Stimulated activated memory B cell treated with anti-CD40 and anti-IgM and Interleukin-4, amounts not matched to agents 10 μg/mL and 1 μg/mL and 100 μg/mL, for 72 hours (primary cell): ENCODE results near the gene ESR2.
"Not testable (repeated sequence)": the region's sequence is repeated elsewhere in the genome, so short reads cannot be mapped to it uniquely, and the experiment has no call there.

ENCODE experiments used
- ATAC-seq: fragments of 150-1000 bp; cut with Tn5 transposase; 2 replicates; pipeline ENCODE4 v1.10.0; 2021
- H3K27ac Mint-ChIP-seq: one replicate; pipeline ENCODE4 v1.8.0; 2022; ENCODE audit warnings: mild to moderate bottlenecking, mixed read lengths
- H3K27me3 Mint-ChIP-seq: one replicate; pipeline ENCODE4 v1.8.0; 2022; ENCODE audit warnings: mixed read lengths
- H3K36me3 Mint-ChIP-seq: one replicate; pipeline ENCODE4 v1.8.0; 2022; ENCODE audit warnings: mixed read lengths
- H3K4me1 Mint-ChIP-seq: one replicate; pipeline ENCODE4 v1.8.0; 2022; ENCODE audit warnings: mixed read lengths
- H3K4me3 Mint-ChIP-seq: one replicate; pipeline ENCODE4 v1.8.0; 2022; ENCODE audit warnings: mild to moderate bottlenecking, moderate library complexity, mixed read lengths
- H3K9me3 Mint-ChIP-seq: one replicate; pipeline ENCODE4 v1.8.0; 2022; ENCODE audit warnings: mixed read lengths

ESR2 gene

DNA sequence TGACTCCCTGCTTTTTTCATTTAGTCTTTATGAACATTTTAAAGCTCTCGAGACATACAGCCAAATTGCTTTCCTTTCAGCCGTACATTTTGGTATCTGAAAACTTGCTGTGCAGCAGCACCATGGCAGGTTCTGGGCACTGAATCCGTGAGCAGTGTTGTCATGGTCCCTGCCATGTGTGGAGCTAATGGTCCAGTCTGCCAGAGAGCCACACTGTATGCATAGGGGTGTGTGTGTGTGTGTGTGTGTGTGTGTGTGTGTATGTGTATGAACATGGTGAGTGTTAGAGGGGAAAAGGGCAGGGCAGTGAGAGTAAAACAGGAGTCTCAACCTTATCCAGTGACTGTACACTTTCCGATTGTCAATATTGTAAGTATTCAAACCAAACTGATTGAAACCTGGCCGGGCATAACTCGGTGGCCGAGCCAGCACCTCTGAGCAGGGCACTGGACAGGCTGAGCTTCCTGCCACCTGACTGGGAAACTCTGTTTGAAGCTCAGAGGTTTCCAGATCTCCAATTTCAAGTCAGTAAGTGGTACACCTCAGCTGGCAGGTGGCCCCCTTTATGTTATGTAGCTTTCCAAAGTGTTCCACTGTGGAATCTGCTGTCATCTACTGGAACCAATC lies 110.0 kb downstream of the ESR2 start:
- Mint-ChIP-seq H3K9me3 (no peaks in the 10 kb centered on the region), H3K4me1 (no peaks in the 10 kb centered on the region), H3K27ac (peak overlapping the region; percentile 22), H3K27me3 (no peaks in the 10 kb centered on the region), H3K36me3 (peaks cover 8% of the 10 kb centered on the region), H3K4me3 (no peak overlapping the region)
- ATAC-seq: no peak

DNA sequence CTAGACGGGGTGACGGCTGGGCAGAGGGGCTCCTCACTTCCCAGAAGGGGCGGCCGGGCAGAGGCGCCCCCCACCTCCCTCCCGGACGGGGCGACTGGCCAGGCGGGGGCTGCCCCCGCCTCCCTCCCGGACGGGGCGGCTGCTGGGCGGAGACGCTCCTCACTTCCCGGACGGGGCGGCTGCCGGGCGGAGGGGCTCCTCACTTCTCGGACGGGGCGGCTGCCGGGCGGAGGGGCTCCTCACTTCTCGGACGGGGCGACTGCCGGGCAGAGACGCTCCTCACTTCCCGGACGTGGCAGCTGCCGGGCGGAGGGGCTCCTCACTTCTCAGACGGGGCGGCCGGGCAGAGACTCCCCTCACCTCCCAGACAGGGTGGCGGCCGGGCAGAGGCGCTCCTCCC lies 111.3 kb downstream of the ESR2 start:
- not testable (repeated sequence) for H3K36me3 Mint-ChIP-seq, H3K27me3 Mint-ChIP-seq, H3K4me3 Mint-ChIP-seq, H3K27ac Mint-ChIP-seq, H3K4me1 Mint-ChIP-seq, H3K9me3 Mint-ChIP-seq, ATAC-seq

DNA sequence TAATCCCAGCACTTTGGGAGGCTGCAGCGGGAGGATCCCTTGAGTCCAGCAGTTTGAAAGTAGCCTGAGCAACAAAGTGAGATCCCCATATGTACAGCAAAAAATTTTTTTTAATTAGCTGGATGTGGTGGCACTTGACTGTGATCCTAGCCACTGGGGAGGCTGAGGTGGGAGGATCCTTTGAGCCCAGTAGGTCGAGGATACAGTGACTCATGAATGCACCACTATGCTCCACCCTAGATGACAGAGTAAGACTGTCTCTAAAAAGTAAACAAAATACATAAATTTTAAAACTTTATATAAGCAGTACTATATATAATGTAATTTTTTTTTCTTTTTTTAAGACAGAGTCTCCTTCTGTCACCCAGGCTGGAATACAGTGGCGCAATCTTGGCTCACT lies 115.4 kb downstream of the ESR2 start:
- peaks cover 10% of the 10 kb centered on the region for H3K36me3 Mint-ChIP-seq
- no peaks in the 10 kb centered on the region for H3K27me3 Mint-ChIP-seq
- H3K9me3 Mint-ChIP-seq: no peaks in the 10 kb centered on the region
- peaks cover 6% of the 10 kb centered on the region for H3K4me1 Mint-ChIP-seq
- no peak for ATAC-seq
- H3K27ac Mint-ChIP-seq: no peak overlapping the region
- H3K4me3 Mint-ChIP-seq: no peak overlapping the region

DNA sequence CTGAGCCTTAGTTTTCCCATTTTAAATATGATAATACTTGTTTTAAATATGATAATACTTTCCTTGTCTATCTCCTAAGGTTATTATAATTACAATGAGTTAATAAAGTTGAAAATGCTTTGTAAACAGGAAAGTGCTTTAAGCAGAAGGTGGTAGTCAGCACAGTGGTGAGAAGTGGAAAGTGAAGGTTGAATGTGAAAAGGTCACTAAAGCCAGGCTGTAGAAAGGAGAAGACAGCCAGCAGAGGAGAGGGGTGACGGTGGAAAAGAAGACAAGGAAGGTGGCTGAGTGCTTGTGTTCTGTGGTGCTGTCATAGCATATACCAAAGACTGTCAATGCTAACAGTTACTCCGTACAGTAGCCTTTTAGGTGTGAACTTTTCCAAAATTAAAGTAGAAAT lies 117.8 kb downstream of the ESR2 start:
- H3K4me3 Mint-ChIP-seq: no peak overlapping the region
- peaks cover 20% of the 10 kb centered on the region for H3K36me3 Mint-ChIP-seq
- no peaks in the 10 kb centered on the region for H3K9me3 Mint-ChIP-seq
- no peaks in the 10 kb centered on the region for H3K27me3 Mint-ChIP-seq
- H3K27ac Mint-ChIP-seq: peak overlapping the region; percentile 53
- peak; percentile 45 for ATAC-seq
- H3K4me1 Mint-ChIP-seq: peaks cover 6% of the 10 kb centered on the region

DNA sequence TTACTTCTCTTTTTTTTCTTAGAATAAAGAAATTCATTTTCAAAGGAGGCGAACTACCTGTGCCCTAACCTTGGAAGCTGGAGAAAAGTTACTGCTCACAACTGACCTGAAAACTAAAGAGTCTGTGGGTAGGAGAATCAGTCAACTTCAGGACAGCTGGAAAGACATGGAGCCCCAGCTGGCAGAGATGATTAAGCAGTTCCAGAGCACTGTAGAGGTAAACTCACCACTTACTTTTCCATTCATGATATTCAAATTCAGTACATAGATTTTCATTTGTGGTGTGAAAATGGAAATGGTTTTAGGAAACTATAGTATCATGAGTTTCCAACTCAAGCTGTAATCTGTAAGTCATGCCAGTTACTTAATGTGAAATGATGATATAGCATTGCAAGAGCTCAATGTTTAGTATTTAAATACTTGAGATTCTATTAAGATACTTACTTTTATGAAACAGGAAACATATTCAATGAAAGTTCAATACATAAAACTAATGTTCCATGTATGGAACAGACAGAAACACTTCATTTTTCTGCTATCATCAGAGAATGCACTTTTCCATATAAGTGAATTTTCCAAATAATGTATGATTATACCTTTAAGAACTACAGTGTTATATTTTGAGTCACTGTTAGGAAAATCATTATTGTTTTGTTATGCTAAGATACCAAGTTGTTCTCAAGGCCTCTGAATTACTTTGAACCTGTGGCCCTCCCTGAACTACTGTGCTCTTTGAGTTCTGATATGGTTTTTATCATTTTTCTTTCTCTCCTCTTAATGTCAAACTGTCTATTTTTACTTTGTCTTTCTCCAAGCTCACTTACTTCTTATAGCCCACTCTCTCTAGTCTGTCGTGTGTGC lies 119.0 kb downstream of the ESR2 start:
- H3K27ac Mint-ChIP-seq: peak overlapping the region; percentile 14

DNA sequence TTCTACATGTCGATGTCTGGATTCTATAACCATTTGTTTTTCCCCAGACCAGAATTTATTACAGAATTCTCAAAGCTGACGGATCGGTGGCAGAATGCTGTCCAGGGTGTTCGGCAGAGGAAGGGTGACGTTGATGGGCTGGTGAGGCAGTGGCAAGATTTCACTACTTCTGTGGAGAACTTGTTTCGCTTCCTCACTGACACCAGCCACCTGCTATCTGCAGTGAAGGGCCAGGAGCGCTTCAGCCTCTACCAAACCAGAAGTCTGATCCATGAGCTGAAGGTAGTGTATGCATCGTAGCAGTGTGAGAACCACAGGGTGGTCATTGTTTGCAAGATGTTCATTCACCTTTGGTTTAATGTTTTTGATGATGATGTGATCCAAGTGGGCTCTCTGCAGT lies 124.0 kb downstream of the ESR2 start:
- Mint-ChIP-seq H3K9me3 (no peaks in the 10 kb centered on the region), H3K36me3 (peaks cover 10% of the 10 kb centered on the region), H3K4me1 (peaks cover 10% of the 10 kb centered on the region), H3K27me3 (no peaks in the 10 kb centered on the region), H3K4me3 (no peak overlapping the region), H3K27ac (peak overlapping the region; percentile 64)
- peak; percentile 95 for ATAC-seq

More for the DNA sequence above, 119.0 kb downstream of the ESR2 start:
- H3K36me3 Mint-ChIP-seq: peaks cover 20% of the 10 kb centered on the region
- H3K4me3 Mint-ChIP-seq: no peak overlapping the region
- H3K9me3 Mint-ChIP-seq: no peaks in the 10 kb centered on the region
- peaks cover 11% of the 10 kb centered on the region for H3K4me1 Mint-ChIP-seq
- H3K27me3 Mint-ChIP-seq: no peaks in the 10 kb centered on the region
- ATAC-seq: no peak

DNA sequence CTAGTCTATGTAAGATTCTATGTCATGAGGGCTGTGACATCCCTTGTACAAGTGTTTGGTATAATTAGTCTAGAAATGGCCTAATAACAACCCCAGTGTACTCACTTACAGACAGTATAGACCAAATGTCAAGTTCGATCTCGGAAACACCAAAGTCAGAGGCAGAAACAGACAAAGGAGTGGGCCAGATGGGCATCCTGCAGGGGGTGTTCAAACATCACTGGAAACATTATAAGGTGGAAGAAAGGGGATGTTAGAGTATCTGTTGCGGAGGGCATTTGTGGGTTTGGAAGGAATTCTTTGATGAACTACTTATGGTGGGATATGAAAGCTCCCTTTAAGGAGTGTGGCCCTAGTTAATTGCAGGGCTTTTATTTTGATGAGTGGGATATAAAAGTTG lies 134.6 kb downstream of the ESR2 start:
- Mint-ChIP-seq H3K9me3 (no peaks in the 10 kb centered on the region), H3K4me3 (no peak overlapping the region), H3K27me3 (no peaks in the 10 kb centered on the region), H3K4me1 (no peaks in the 10 kb centered on the region), H3K36me3 (no peaks in the 10 kb centered on the region), H3K27ac (no peak overlapping the region)
- peak; percentile 48 for ATAC-seq

DNA sequence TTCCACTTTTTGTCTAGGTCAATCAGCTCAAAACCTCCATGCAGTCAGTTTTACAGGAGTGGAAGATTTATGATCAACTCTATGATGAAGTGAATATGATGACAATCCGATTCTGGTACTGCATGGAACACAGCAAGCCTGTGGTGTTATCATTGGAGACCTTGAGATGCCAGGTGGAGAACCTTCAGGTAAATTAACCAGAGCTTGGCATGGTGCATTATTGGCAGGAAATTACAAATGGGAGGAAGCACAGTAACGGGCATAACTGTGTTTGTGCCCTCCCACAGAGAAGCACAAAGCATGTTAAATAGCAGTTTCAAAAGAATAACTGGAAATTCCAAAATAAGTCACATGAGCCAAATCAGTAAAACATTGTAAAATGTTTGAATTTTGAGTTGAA lies 135.6 kb downstream of the ESR2 start:
- Mint-ChIP-seq H3K4me3 (no peak overlapping the region), H3K36me3 (no peaks in the 10 kb centered on the region), H3K9me3 (no peaks in the 10 kb centered on the region), H3K27me3 (no peaks in the 10 kb centered on the region), H3K4me1 (no peaks in the 10 kb centered on the region), H3K27ac (no peak overlapping the region)
- ATAC-seq: no peak

DNA sequence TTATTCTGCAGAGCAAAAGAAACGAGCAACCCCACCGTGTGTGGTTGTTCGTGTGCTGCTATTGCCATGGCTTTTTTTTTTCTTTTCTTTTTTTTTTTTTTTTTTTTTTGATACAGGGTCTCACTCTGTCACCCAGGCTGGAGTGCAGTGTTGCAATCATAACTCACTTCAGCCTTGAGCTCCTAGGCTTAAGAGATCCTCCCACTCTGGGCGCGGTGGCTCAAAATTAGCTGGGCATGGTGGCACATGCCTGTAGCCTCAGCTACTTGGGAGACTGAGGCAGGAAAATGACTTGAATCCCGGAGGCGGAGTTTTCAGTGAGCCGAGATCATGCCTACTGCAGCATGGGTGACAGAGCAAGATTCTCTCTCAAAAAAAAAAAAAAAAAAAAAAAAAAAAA lies 144.2 kb downstream of the ESR2 start:
- no peaks in the 10 kb centered on the region for H3K9me3 Mint-ChIP-seq
- no peaks in the 10 kb centered on the region for H3K27me3 Mint-ChIP-seq
- ATAC-seq: no peak
- no peaks in the 10 kb centered on the region for H3K4me1 Mint-ChIP-seq
- no peak overlapping the region for H3K27ac Mint-ChIP-seq
- H3K36me3 Mint-ChIP-seq: peaks cover 10% of the 10 kb centered on the region
- H3K4me3 Mint-ChIP-seq: no peak overlapping the region

DNA sequence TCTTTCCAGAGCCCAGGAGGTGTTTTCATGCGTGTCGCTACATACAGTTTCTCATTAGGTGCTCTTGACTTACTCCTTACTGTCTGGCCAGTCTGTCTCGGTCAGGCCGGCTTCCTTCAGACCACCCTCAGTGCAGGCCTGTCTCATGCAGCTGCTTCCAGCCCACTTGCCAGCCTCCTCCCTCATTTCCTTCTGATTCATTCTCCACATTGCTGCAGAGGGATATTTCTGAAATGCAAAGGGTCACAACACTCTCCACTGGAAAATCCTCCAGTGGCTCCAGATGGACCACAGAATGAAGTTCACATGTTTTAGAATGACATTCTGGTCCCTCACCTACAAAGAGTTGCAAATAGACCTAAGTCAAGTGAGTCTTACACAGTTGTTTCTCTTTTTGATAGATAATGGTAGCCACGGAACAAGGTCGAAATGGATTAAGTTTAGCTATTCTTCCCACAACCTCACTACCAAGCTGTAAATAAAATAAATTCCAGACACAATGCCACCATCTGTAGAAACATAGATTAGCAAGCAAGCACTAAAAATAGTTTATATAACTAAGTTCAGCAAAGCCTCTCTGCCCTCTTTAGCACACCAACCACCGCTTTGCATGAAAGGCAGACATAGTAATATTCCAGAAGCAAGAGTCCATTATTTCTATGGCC lies 146.9 kb downstream of the ESR2 start:
- Mint-ChIP-seq H3K4me1 (no peaks in the 10 kb centered on the region), H3K4me3 (no peak overlapping the region), H3K36me3 (peaks cover 10% of the 10 kb centered on the region), H3K9me3 (no peaks in the 10 kb centered on the region), H3K27ac (no peak overlapping the region), H3K27me3 (no peaks in the 10 kb centered on the region)
- no peak for ATAC-seq

DNA sequence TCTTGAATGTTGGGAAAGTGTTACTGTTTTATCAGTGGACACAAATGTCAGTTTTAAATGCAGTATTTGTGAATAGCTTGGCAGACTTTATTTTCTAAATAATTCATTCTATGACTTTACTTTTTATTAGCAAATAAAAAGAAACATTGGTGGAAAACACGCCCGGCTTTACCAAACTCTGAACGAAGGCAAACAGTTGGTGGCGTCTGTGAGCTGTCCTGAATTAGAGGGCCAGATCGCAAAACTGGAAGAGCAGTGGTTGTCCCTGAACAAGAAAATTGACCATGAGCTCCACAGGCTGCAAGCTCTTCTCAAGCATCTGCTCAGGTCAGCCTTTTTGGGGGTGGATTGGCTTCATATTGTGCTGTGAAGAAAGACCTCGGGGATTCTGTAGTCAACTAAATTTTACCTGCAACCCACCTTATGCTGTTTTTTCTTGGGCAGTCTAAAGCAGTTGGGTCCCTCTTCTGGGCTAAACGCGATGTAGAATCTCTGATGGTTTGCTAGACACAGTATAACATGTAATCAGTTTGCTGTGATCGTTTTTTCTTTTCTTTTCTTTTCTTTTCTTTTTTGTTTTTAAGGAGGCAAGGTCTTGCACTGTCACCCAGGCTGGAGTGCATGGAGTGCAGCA lies 156.4 kb downstream of the ESR2 start:
- H3K9me3 Mint-ChIP-seq: no peaks in the 10 kb centered on the region
- H3K27ac Mint-ChIP-seq: no peak overlapping the region
- no peaks in the 10 kb centered on the region for H3K4me1 Mint-ChIP-seq
- ATAC-seq: no peak
- no peak overlapping the region for H3K4me3 Mint-ChIP-seq
- no peaks in the 10 kb centered on the region for H3K27me3 Mint-ChIP-seq
- H3K36me3 Mint-ChIP-seq: peaks cover 16% of the 10 kb centered on the region

DNA sequence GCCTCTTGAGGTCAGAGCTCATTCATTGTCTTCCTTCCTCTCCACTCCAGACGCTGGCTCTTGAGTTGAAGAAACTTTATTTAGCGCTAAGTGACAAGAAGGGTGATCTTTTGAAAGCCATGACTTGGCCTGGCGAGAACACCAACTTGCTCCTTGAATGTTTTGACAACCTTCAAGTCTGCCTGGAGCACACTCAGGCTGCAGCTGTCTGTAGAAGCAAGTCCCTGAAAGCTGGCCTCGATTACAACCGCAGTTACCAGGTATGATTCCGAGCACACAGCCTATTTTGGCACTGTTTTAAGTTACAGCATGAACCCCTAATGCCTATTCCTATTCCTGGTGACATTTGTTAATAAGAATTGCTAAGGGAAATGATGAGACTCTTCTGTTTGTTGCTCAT lies 167.6 kb downstream of the ESR2 start:
- ATAC-seq: no peak
- no peak overlapping the region for H3K27ac Mint-ChIP-seq

DNA sequence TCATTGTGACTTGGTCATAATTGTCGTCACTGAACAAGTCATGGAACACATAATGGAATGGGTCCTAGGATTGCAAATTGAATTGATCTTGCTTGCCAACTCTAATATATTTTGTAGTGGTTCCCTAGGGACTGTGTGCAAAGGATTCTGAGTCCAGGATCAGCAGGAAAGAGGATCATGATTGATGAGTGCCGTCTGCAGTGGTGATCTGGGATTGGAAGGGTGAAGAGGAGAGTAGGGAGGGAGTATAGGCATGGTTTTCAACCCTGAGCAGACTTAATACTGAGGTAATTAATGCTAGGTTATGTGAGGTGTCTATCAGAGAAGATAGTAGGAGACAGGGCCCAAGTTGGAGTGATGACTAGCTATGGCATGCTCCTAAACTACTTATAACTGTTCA lies 168.9 kb downstream of the ESR2 start:
- no peak overlapping the region for H3K4me3 Mint-ChIP-seq
- no peak for ATAC-seq
- H3K4me1 Mint-ChIP-seq: no peaks in the 10 kb centered on the region
- H3K36me3 Mint-ChIP-seq: peaks cover 21% of the 10 kb centered on the region
- H3K9me3 Mint-ChIP-seq: no peaks in the 10 kb centered on the region
- H3K27me3 Mint-ChIP-seq: no peaks in the 10 kb centered on the region
- no peak overlapping the region for H3K27ac Mint-ChIP-seq

More for the DNA sequence above, 167.6 kb downstream of the ESR2 start:
- Mint-ChIP-seq H3K9me3 (no peaks in the 10 kb centered on the region), H3K4me1 (no peaks in the 10 kb centered on the region), H3K27me3 (no peaks in the 10 kb centered on the region), H3K36me3 (peaks cover 21% of the 10 kb centered on the region), H3K4me3 (no peak overlapping the region)

DNA sequence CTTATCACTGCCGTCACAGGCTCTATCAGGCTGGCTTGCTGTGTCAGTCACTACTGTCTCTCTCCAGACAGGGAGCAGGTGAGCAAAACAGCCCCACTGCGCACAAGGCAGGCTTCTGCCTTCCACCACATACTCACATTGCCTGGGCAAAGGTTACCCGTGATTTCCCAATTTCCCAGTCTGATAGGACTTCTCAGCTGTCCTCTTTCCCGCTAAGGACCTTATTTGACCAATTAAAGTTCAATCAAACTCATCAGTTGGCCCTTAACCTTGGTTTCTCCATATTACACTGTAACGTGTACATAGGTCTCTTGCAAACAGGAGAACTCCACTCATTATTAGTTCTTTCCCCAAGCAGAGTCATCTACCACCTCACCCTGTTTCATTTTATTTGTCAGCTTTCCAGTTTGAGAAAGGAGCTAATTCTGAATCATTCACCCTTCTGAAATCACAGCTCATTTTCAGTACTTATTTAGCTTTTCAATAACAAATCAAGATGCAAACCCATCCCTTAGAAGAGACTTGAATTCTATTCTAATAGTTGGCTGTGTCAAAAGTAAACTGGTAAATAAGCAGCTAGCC lies 170.8 kb downstream of the ESR2 start:
- Mint-ChIP-seq H3K27ac (no peak overlapping the region), H3K4me3 (no peak overlapping the region), H3K27me3 (no peaks in the 10 kb centered on the region), H3K4me1 (no peaks in the 10 kb centered on the region), H3K9me3 (no peaks in the 10 kb centered on the region), H3K36me3 (peaks cover 21% of the 10 kb centered on the region)
- ATAC-seq: no peak

DNA sequence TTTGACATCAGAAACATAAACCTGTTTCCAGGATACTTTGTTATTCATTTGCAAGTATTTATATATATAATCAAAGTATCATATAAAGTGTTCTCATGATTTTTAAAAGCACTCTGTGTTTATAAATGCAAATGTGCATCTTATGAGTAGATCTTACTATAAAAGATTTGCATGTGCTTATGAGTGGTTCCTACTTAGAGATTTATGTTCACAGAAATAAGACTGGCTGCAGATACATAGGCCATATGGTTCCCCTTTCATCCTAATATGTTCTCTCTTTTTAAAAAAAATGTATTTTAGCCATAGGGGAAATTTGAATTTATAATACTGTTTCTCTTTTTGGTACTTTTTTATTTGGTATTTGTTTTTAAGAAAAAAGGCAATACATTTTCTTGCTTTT lies 174.2 kb downstream of the ESR2 start:
- Mint-ChIP-seq H3K27me3 (no peaks in the 10 kb centered on the region), H3K4me1 (no peaks in the 10 kb centered on the region), H3K27ac (no peak overlapping the region), H3K9me3 (no peaks in the 10 kb centered on the region), H3K36me3 (peaks cover 15% of the 10 kb centered on the region), H3K4me3 (no peak overlapping the region)
- ATAC-seq: no peak
